ENCODE results near the gene BZW2.

The BZW2 gene

GRCh38 chr7:16754856-16755317, 108.9 kb downstream of the BZW2 start:
- FAIRE-seq, result no peak

GRCh38 chr7:16755397-16755796, 109.4 kb downstream of the BZW2 start:
- no peak for FAIRE-seq

All from G401.6 (cell line).